Breast epithelium (tissue), 3 donors: ENCODE measurements around the gene HDAC8.

Experiments used
- POLR2AphosphoS5 ChIP-seq, 3 donors: sonication (generic); formaldehyde crosslinking; IDR thresholded peaks; one replicate each; pipeline ENCODE4 v1.6.1; 2017; ENCODE audit warnings: antibody characterized with exemption in 3 of 3
- TF ChIP-seq, protein P1 (sequence below), 3 donors: fragments of 450-650 bp; IDR thresholded peaks; one replicate each; pipeline ENCODE4 v1.5.1; 2016 to 2017; ENCODE audit warnings: antibody characterized with exemption in 3 of 3, mild to moderate bottlenecking in 3 of 3, moderate library complexity in 3 of 3

DNA sequence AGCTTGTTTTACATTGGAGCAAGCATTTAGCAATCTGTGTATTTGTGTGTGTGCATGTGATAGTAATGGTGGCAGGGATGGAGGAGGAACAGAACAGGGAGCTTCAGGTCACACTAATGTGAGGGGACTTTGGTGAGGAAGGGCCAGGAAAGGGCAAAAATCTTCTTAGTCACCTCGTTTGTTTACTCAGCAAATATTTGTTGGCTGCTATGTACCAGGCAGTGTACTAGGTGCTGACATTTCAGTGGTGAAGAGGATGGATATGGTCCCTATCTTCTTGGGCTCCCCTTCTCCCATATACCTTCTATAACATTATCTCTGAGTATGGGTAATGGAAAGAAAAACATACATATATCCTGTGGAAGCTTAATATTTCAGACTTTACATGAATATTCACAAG lies 48.5 kb upstream of the HDAC8 start:
- no peak for TF ChIP-seq POLR2AphosphoS5 (IDR thresholded peaks at IDR 0.05)
- TF ChIP-seq, protein P1, sequence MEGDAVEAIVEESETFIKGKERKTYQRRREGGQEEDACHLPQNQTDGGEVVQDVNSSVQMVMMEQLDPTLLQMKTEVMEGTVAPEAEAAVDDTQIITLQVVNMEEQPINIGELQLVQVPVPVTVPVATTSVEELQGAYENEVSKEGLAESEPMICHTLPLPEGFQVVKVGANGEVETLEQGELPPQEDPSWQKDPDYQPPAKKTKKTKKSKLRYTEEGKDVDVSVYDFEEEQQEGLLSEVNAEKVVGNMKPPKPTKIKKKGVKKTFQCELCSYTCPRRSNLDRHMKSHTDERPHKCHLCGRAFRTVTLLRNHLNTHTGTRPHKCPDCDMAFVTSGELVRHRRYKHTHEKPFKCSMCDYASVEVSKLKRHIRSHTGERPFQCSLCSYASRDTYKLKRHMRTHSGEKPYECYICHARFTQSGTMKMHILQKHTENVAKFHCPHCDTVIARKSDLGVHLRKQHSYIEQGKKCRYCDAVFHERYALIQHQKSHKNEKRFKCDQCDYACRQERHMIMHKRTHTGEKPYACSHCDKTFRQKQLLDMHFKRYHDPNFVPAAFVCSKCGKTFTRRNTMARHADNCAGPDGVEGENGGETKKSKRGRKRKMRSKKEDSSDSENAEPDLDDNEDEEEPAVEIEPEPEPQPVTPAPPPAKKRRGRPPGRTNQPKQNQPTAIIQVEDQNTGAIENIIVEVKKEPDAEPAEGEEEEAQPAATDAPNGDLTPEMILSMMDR (IDR thresholded peaks at IDR 0.05) = no peak
